Astrocyte (in vitro differentiated cells and primary cell): ENCODE results near the gene LSP1. TPM values are rescaled to one million over a fixed set of nuclear protein-coding genes. Genes with fewer than 3 reads are reported as not detected.

Experiments
- DNase-seq: peaks from one replicate; pipeline ENCODE4 v3.0.0-alpha.2; 2010; ENCODE audit warnings: low read depth
- FAIRE-seq: peaks from 2 replicates; lab custom pipeline; 2011; peaks lifted over from hg19 to GRCh38; lab: Jason Lieb, UNC
- H2AFZ ChIP-seq: 2 replicates; pipeline ENCODE4 v1.6.0; 2012; ENCODE audit warnings: low read depth, low read length, inconsistent platforms
- H3K27ac ChIP-seq: 2 replicates; pipeline ENCODE4 v1.5.1; 2011; ENCODE audit warnings: low read depth, low read length, inconsistent platforms
- H3K27me3 ChIP-seq: 2 replicates; pipeline ENCODE4 v1.6.0; 2011; ENCODE audit warnings: low read length, inconsistent platforms; ENCODE audit not compliant: insufficient read depth
- H3K36me3 ChIP-seq: 2 replicates; pipeline ENCODE4 v1.5.1; 2011; ENCODE audit warnings: low read length, inconsistent platforms; ENCODE audit not compliant: insufficient read depth
- H3K4me1 ChIP-seq: 2 replicates; pipeline ENCODE4 v1.5.1; 2011; ENCODE audit warnings: low read length, inconsistent platforms; ENCODE audit not compliant: insufficient read depth
- H3K4me2 ChIP-seq: 2 replicates; pipeline ENCODE4 v1.6.0; 2012; ENCODE audit warnings: low read length, inconsistent platforms
- H3K4me3 ChIP-seq: 2 replicates; pipeline ENCODE4 v1.5.1; 2011; ENCODE audit warnings: low read depth, mild to moderate bottlenecking, low read length, inconsistent platforms; ENCODE audit not compliant: insufficient read depth
- H3K79me2 ChIP-seq: 2 replicates; pipeline ENCODE4 v1.6.0; 2012; ENCODE audit warnings: mild to moderate bottlenecking, low read length, inconsistent platforms; ENCODE audit not compliant: insufficient read depth
- H3K9ac ChIP-seq: 2 replicates; pipeline ENCODE4 v1.6.0; 2012; ENCODE audit warnings: mild to moderate bottlenecking, low read length, inconsistent platforms
- H3K9me3 ChIP-seq: 2 replicates; pipeline ENCODE4 v1.5.1; 2012; ENCODE audit warnings: low read depth, mild to moderate bottlenecking, low read length, inconsistent platforms; ENCODE audit not compliant: insufficient read depth
- H4K20me1 ChIP-seq: 2 replicates; pipeline ENCODE4 v1.6.0; 2012; ENCODE audit warnings: low read length, inconsistent platforms; ENCODE audit not compliant: insufficient read depth
- H3K27ac Mint-ChIP-seq: one replicate; pipeline ENCODE4 v1.8.0; 2021; ENCODE audit warnings: mild to moderate bottlenecking, mixed read lengths; ENCODE audit not compliant: unreplicated experiment
- H3K27me3 Mint-ChIP-seq: one replicate; pipeline ENCODE4 v1.8.0; 2021; ENCODE audit warnings: low read depth, mixed read lengths; ENCODE audit not compliant: unreplicated experiment
- H3K36me3 Mint-ChIP-seq: one replicate; pipeline ENCODE4 v1.8.0; 2021; ENCODE audit warnings: low read depth, mixed read lengths; ENCODE audit not compliant: unreplicated experiment
- H3K4me1 Mint-ChIP-seq: one replicate; pipeline ENCODE4 v1.8.0; 2021; ENCODE audit warnings: low read depth, mixed read lengths; ENCODE audit not compliant: unreplicated experiment
- H3K4me3 Mint-ChIP-seq: one replicate; pipeline ENCODE4 v1.8.0; 2021; ENCODE audit warnings: mild to moderate bottlenecking, moderate library complexity, mixed read lengths; ENCODE audit not compliant: unreplicated experiment
- H3K9me3 Mint-ChIP-seq: one replicate; pipeline ENCODE4 v1.8.0; 2021; ENCODE audit warnings: mild to moderate bottlenecking, mixed read lengths; ENCODE audit not compliant: unreplicated experiment
- CTCF ChIP-seq: IDR thresholded peaks from 2 replicates; pipeline ENCODE4 v1.5.1; 2011; ENCODE audit warnings: low read depth, mild to moderate bottlenecking, inconsistent platforms, low read length, moderate library complexity; ENCODE audit not compliant: insufficient read depth
- EZH2 ChIP-seq: IDR thresholded peaks from 2 replicates; pipeline ENCODE4 v1.6.1; 2012; ENCODE audit warnings: mild to moderate bottlenecking, low read length, inconsistent platforms; ENCODE audit not compliant: insufficient read depth
- total RNA-seq: library from RNA; stranded (reverse); gene quantifications from 2 replicates; pipeline ENCODE4 v1.2.1, GENCODE V29; 2021

LSP1 gene
- total RNA-seq, 1 donor from 2014 or later, result 1.3 TPM

DNA sequence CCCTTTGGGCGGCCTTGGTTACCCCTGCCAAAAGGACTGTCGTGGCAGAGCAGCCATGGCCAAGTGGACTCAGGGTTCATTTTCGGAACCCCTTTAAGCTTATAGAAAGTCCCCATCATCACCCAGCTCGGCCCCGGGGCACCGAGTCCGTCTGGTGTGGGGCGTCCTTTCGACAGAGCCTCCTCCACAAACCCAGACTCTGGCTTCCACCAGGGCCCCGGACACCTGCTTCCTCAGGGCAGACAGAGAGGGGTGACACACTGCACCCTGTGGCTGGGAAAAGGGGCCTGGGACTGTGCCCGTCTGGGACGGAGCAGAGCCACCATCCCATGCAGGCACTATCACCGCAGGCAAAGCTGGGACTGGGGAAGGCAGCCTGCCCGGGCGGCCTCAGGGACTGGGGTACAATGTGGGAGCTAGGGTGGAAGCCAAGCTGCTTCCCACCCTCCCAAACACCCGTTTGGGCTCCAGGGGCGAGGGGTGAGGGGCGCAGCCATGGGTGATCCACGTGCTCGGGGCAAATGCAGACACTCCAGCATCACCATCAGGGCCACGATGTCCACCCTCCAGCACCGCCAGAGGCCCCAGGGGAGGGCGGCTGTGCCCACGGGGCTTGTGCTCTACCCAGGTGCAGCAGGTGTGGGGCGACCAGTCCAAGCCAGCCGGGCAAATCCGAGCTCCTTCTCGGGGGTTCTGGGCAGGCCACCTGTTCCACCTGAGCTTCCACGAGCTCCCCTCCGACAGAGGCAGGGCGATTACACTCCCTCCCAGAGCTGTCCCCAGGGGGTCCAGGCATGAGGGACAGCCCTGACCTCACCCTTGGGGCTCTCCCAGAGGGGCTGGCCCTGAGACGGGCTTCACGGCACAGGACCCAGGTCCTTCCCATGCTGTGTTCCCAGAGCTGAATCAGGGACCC lies 82.5 kb downstream of the LSP1 start:
- Histone ChIP-seq H2AFZ (no peak overlapping the region), H3K4me2 (no peak overlapping the region), H3K27ac (no peak overlapping the region), H3K9ac (no peak overlapping the region), H3K9me3 (no peaks in the 10 kb centered on the region), H3K4me1 (no peaks in the 10 kb centered on the region), H3K4me3 (no peak overlapping the region), H3K79me2 (no peaks in the 10 kb centered on the region), H3K36me3 (no peaks in the 10 kb centered on the region), H3K27me3 (no peaks in the 10 kb centered on the region), H4K20me1 (no peaks in the 10 kb centered on the region)
- Mint-ChIP-seq H3K9me3 (no peaks in the 10 kb centered on the region), H3K4me1 (peaks cover 3% of the 10 kb centered on the region), H3K27ac (no peak overlapping the region), H3K4me3 (no peak overlapping the region), H3K27me3 (peaks cover 16% of the 10 kb centered on the region), H3K36me3 (no peaks in the 10 kb centered on the region)
- DNase-seq (no peak), FAIRE-seq (no peak)
- no peak for TF ChIP-seq CTCF
- no peak for TF ChIP-seq EZH2

DNA sequence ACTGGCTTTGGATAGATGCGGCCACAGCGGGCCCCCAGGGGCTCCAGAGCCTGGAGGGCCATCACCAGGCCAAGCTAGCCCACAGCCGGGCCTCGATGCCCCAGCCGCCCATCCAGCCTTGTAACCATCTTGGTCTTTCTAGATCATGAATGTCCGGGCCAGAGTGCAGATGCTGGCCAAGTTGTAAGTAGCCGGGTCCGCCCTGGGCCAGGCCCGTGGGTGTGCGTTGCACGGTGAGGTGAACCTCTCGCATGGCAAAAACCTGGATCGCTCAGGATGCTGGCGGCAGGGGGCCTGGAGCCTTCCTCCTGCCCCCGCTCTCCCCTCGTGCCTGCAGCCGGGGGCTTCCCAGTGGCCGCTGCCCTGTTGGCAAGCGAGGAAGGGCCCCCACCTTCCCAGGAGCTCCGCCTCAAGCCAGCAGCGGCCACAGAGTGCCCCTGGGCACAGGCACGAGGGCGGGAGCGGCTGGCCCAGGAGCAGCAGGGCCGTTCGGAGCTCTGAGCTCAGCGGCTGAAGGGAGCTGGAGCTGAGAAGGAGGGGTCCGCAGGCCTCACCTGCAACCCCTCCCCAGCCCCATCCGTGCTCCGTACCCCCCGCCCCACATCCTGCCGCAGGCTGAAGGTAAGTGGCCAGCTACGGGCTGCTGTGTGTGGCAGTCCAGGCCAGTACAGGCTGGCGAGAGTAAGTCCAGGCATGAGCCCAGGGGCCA lies 83.3 kb downstream of the LSP1 start:
- no peaks in the 10 kb centered on the region for H3K36me3 ChIP-seq
- FAIRE-seq (no peak), DNase-seq (no peak)
- peaks cover 16% of the 10 kb centered on the region for H3K27me3 Mint-ChIP-seq
- H3K4me1 ChIP-seq, result no peaks in the 10 kb centered on the region
- no peaks in the 10 kb centered on the region for H3K36me3 Mint-ChIP-seq
- no peaks in the 10 kb centered on the region for H3K27me3 ChIP-seq
- H3K9me3 ChIP-seq, result no peaks in the 10 kb centered on the region
- H3K4me3 ChIP-seq, result no peak overlapping the region
- H3K27ac ChIP-seq, result no peak overlapping the region
- no peak overlapping the region for H3K9ac ChIP-seq
- H3K79me2 ChIP-seq, result no peaks in the 10 kb centered on the region
- no peaks in the 10 kb centered on the region for H4K20me1 ChIP-seq
- H3K9me3 Mint-ChIP-seq, result peaks cover 4% of the 10 kb centered on the region
- H3K4me2 ChIP-seq, result no peak overlapping the region
- TF ChIP-seq EZH2 (no peak), CTCF (no peak)
- no peak overlapping the region for H3K4me3 Mint-ChIP-seq
- H3K4me1 Mint-ChIP-seq, result peaks cover 3% of the 10 kb centered on the region
- H2AFZ ChIP-seq, result no peak overlapping the region
- H3K27ac Mint-ChIP-seq, result no peak overlapping the region
